ENCODE measurements around the gene SUPV3L1. TPM values are rescaled to one million over a fixed set of nuclear protein-coding genes. Genes with fewer than 3 reads are reported as not detected.
A peak's percentile ranks its signal among the peaks of the same experiment; 100 is the strongest.

The SUPV3L1 gene
- total RNA-seq, 2 donors from 2014 or later, result 29.1 to 32.4 TPM

- DNase-seq, result no peak
These were observed 45.0 kb downstream of the SUPV3L1 start for GRCh38 chr10:69224862-69225657.

GRCh38 chr10:69225681-69226080 is 45.6 kb downstream of the SUPV3L1 start:
- ATAC-seq (no peak), DNase-seq (no peak)
- intact Hi-C loops (cut with DNase I), result no loop called here

More at GRCh38 chr10:69224862-69225657, 45.0 kb downstream of the SUPV3L1 start:
- intact Hi-C loops (cut with DNase I), result no loop called here
- ATAC-seq, result no peak

- intact Hi-C loops (cut with DNase I), result no loop called here
- DNase-seq (no peak), ATAC-seq (no peak)
These were observed 47.0 kb downstream of the SUPV3L1 start for GRCh38 chr10:69226919-69227450.

GRCh38 chr10:69228151-69228550 is 48.1 kb downstream of the SUPV3L1 start:
- DNase-seq (no peak), ATAC-seq (no peak)
- intact Hi-C loops (cut with DNase I), result no loop called here

GRCh38 chr10:69229616-69229916 is 49.5 kb downstream of the SUPV3L1 start:
- intact Hi-C loops (cut with DNase I), result no loop called here
- ATAC-seq, result no peak
- DNase-seq, result no peak

- no peak for DNase-seq
- peak in 1 of 2 donors; percentile 17 for ATAC-seq
- intact Hi-C loops (cut with DNase I), result no loop called here
These were observed 50.1 kb downstream of the SUPV3L1 start for GRCh38 chr10:69230128-69230527.

- DNase-seq (no peak), ATAC-seq (no peak)
- intact Hi-C loops (cut with DNase I), result no loop called here
These were observed 52.2 kb downstream of the SUPV3L1 start for GRCh38 chr10:69232252-69232651.

GRCh38 chr10:69232736-69233480 is 52.9 kb downstream of the SUPV3L1 start:
- DNase-seq (no peak), ATAC-seq (no peak)
- intact Hi-C loops (cut with DNase I), result no loop called here

- DNase-seq, result no peak
- intact Hi-C loops (cut with DNase I), result no loop called here
- ATAC-seq, result no peak
These were observed 54.4 kb downstream of the SUPV3L1 start for GRCh38 chr10:69234447-69234846.

GRCh38 chr10:69237528-69238159 is 57.6 kb downstream of the SUPV3L1 start:
- ATAC-seq, result peak; percentile 96 to 98
- intact Hi-C loops (cut with DNase I), result loop anchor here (1.0 to 2.0 kb wide), 2 partner anchors 155 kb away; no protein-coding TSS in a partner anchor
- peak; percentile 88 for DNase-seq

- intact Hi-C loops (cut with DNase I), result loop anchor here in 1 of 2 donors (2.0 kb wide), 1 partner anchor 154 kb away; no protein-coding TSS in a partner anchor
- no peak for DNase-seq
- no peak for ATAC-seq
These were observed 59.1 kb downstream of the SUPV3L1 start for GRCh38 chr10:69239136-69239535.

GRCh38 chr10:69239816-69240434 is 59.9 kb downstream of the SUPV3L1 start:
- DNase-seq, result peak; percentile 52
- intact Hi-C loops (cut with DNase I), result loop anchor here in 1 of 2 donors (2.0 kb wide), 1 partner anchor 153 kb away; no protein-coding TSS in a partner anchor
- ATAC-seq, result peak in 1 of 2 donors; percentile 33

GRCh38 chr10:69240455-69240854 is 60.4 kb downstream of the SUPV3L1 start:
- no peak for ATAC-seq
- intact Hi-C loops (cut with DNase I), result no loop called here
- no peak for DNase-seq

GRCh38 chr10:69241575-69241974 is 61.5 kb downstream of the SUPV3L1 start:
- ATAC-seq, result no peak
- DNase-seq, result no peak
- intact Hi-C loops (cut with DNase I), result no loop called here

- ATAC-seq (no peak), DNase-seq (no peak)
- intact Hi-C loops (cut with DNase I), result no loop called here
These were observed 62.2 kb downstream of the SUPV3L1 start for GRCh38 chr10:69242040-69242851.

GRCh38 chr10:69242852-69243212 is 62.8 kb downstream of the SUPV3L1 start:
- DNase-seq (no peak), ATAC-seq (no peak)
- intact Hi-C loops (cut with DNase I), result no loop called here

GRCh38 chr10:69243817-69244216 is 63.8 kb downstream of the SUPV3L1 start:
- intact Hi-C loops (cut with DNase I), result no loop called here
- DNase-seq (no peak), ATAC-seq (no peak)

GRCh38 chr10:69246036-69246435 is 66.0 kb downstream of the SUPV3L1 start:
- no peak for DNase-seq
- intact Hi-C loops (cut with DNase I), result no loop called here
- ATAC-seq, result no peak
